Superior temporal gyrus (tissue), 1 donor: ENCODE data around the gene FBXW4.
A peak's percentile ranks its signal among the peaks of the same experiment; 100 is the strongest.
"Not testable (repeated sequence)": the region's sequence is repeated elsewhere in the genome, so short reads cannot be mapped to it uniquely, and the experiment has no call there.

Source experiments
- DNase-seq: peaks from one replicate; pipeline ENCODE4 v3.0.0-alpha.2; 2016; ENCODE audit errors: extremely low spot score

FBXW4 gene

GRCh38 chr10:101617102-101617823, 77.7 kb downstream of the FBXW4 start:
- no peak for DNase-seq

GRCh38 chr10:101616415-101617101, 78.4 kb downstream of the FBXW4 start:
- no peak for DNase-seq

- no peak for DNase-seq
Observed at GRCh38 chr10:101615525-101616116, 79.3 kb downstream of the FBXW4 start.

- DNase-seq = no peak
Observed at GRCh38 chr10:101614663-101615524, 80.1 kb downstream of the FBXW4 start.

- DNase-seq = no peak
Observed at GRCh38 chr10:101613646-101614045, 81.3 kb downstream of the FBXW4 start.

- DNase-seq = no peak
Observed at GRCh38 chr10:101612872-101613271, 82.1 kb downstream of the FBXW4 start.

- no peak for DNase-seq
Observed at GRCh38 chr10:101612086-101612485, 82.9 kb downstream of the FBXW4 start.

GRCh38 chr10:101611096-101611905, 83.7 kb downstream of the FBXW4 start:
- DNase-seq = no peak

GRCh38 chr10:101609481-101609880, 85.5 kb downstream of the FBXW4 start:
- DNase-seq = no peak

GRCh38 chr10:101607124-101607523, 87.8 kb downstream of the FBXW4 start:
- DNase-seq = no peak

- DNase-seq = peak; percentile 85
Observed at GRCh38 chr10:101602761-101603398, 92.1 kb downstream of the FBXW4 start.

GRCh38 chr10:101601541-101601940, 93.4 kb downstream of the FBXW4 start:
- no peak for DNase-seq

GRCh38 chr10:101597091-101597900, 97.7 kb downstream of the FBXW4 start:
- no peak for DNase-seq

- no peak for DNase-seq
Observed at GRCh38 chr10:101595591-101596433, 99.2 kb downstream of the FBXW4 start.

GRCh38 chr10:101593331-101593730, 101.6 kb downstream of the FBXW4 start:
- DNase-seq = not testable (repeated sequence)

- no peak for DNase-seq
Observed at GRCh38 chr10:101588879-101589278, 106.1 kb downstream of the FBXW4 start.

GRCh38 chr10:101587725-101588653, 107.0 kb downstream of the FBXW4 start, which contains the start of the genes DPCD and POLL:
Gene DPCD, plus strand, starts transcription at chr10:101588321. Its CDS starts 16 bp downstream, at chr10:101588337.
Gene POLL, minus strand, starts transcription at chr10:101588257. Its CDS starts 897 bp downstream, at chr10:101587360.
- peak; percentile 99 for DNase-seq
